Neural progenitor cell (in vitro differentiated cells): ENCODE results near the gene FOXL3. TPM values are rescaled to one million over a fixed set of nuclear protein-coding genes. Genes with fewer than 3 reads are reported as not detected.

Source experiments
- DNase-seq: peaks from one replicate; pipeline ENCODE4 v3.0.0-alpha.2; 2016; ENCODE audit warnings: low spot score
- H2AFZ ChIP-seq: fragments of 200-600 bp; sonication (generic); replicated peaks from 2 replicates; pipeline ENCODE4 v1.6.1; 2016; ENCODE audit warnings: antibody characterized with exemption
- H3F3A ChIP-seq: fragments of 200-600 bp; sonication (generic); 2 replicates; pipeline ENCODE4 v1.6.1; 2016; ENCODE audit warnings: antibody characterized with exemption, low read depth
- H3K27ac ChIP-seq: fragments of 200-600 bp; sonication (generic); 2 replicates; pipeline ENCODE4 v1.5.1; 2016; ENCODE audit warnings: mild to moderate bottlenecking
- H3K27me3 ChIP-seq: fragments of 200-600 bp; sonication (generic); 2 replicates; pipeline ENCODE4 v1.6.1; 2016; ENCODE audit warnings: mild to moderate bottlenecking, moderate library complexity
- H3K36me3 ChIP-seq: fragments of 200-600 bp; sonication (generic); 2 replicates; pipeline ENCODE4 v1.5.1; 2016
- H3K4me1 ChIP-seq: fragments of 200-600 bp; sonication (generic); 2 replicates; pipeline ENCODE4 v1.6.1; 2016; ENCODE audit warnings: mixed run types
- H3K4me2 ChIP-seq: fragments of 200-600 bp; sonication (generic); 2 replicates; pipeline ENCODE4 v1.6.1; 2016
- H3K4me3 ChIP-seq: fragments of 200-600 bp; sonication (generic); 2 replicates; pipeline ENCODE4 v1.5.1; 2016
- H3K79me2 ChIP-seq: fragments of 200-600 bp; sonication (generic); 2 replicates; pipeline ENCODE4 v1.6.1; 2016; ENCODE audit warnings: low read depth
- H3K9ac ChIP-seq: fragments of 200-600 bp; sonication (generic); 2 replicates; pipeline ENCODE4 v1.6.1; 2016
- H3K9me3 ChIP-seq: fragments of 200-600 bp; sonication (generic); 2 replicates; pipeline ENCODE4 v1.5.1; 2016; ENCODE audit warnings: low read depth
- H4K20me1 ChIP-seq: fragments of 200-600 bp; sonication (generic); 2 replicates; pipeline ENCODE4 v1.6.1; 2016; ENCODE audit warnings: low read depth
- H3K27ac Mint-ChIP-seq: 3 replicates; pipeline ENCODE4 v1.8.0; 2021; ENCODE audit warnings: mixed read lengths
- H3K27me3 Mint-ChIP-seq: 2 replicates; pipeline ENCODE4 v1.8.0; 2022; ENCODE audit warnings: low read depth, mild to moderate bottlenecking, inconsistent platforms, moderate library complexity, mixed read lengths; ENCODE audit not compliant: insufficient read depth
- H3K36me3 Mint-ChIP-seq: 3 replicates; pipeline ENCODE4 v1.8.0; 2021; ENCODE audit warnings: mixed read lengths
- H3K4me1 Mint-ChIP-seq: 3 replicates; pipeline ENCODE4 v1.8.0; 2021; ENCODE audit warnings: mixed read lengths
- H3K4me3 Mint-ChIP-seq: 3 replicates; pipeline ENCODE4 v1.8.0; 2021; ENCODE audit warnings: mild to moderate bottlenecking, moderate library complexity, mixed read lengths
- H3K9me3 Mint-ChIP-seq: 3 replicates; pipeline ENCODE4 v1.8.0; 2020; ENCODE audit warnings: mixed read lengths
- CTCF ChIP-seq: fragments of 200-600 bp; sonication (generic); IDR thresholded peaks from 2 replicates; pipeline ENCODE4 v1.5.1; 2017; ENCODE audit warnings: antibody characterized with exemption, mild to moderate bottlenecking
- EZH2 ChIP-seq: fragments of 200-600 bp; sonication (generic); IDR thresholded peaks from 2 replicates; pipeline ENCODE4 v1.6.1; 2017; ENCODE audit warnings: antibody characterized with exemption, mild to moderate bottlenecking, moderate library complexity
- EZH2phosphoT487 ChIP-seq: fragments of 200-600 bp; sonication (generic); IDR thresholded peaks from 2 replicates; pipeline ENCODE4 v1.6.1; 2017; ENCODE audit warnings: antibody characterized with exemption
- total RNA-seq: library from RNA; depleted of rRNA; stranded (reverse); fragments of >200 nt; gene quantifications from 2 replicates; pipeline ENCODE4 v1.2.3, GENCODE V29; 2015; ENCODE audit warnings: low replicate concordance

FOXL3 gene
- total RNA-seq, 1 donor from 2014 or later, result not detected

GRCh38 chr7:340200-340937 is 50.4 kb downstream of the FOXL3 start:
- DNase-seq, result no peak
- H3K27me3 Mint-ChIP-seq, result peaks cover 7% of the 10 kb centered on the region
- no peaks in the 10 kb centered on the region for H3K36me3 Mint-ChIP-seq
- no peaks in the 10 kb centered on the region for H3K36me3 ChIP-seq
- H3K4me3 Mint-ChIP-seq, result no peak overlapping the region
- H3K4me1 ChIP-seq, result no peaks in the 10 kb centered on the region
- peaks cover under 1% of the 10 kb centered on the region for H3F3A ChIP-seq
- no peak overlapping the region for H2AFZ ChIP-seq
- TF ChIP-seq EZH2phosphoT487 (no peak), CTCF (no peak), EZH2 (no peak)
- H3K79me2 ChIP-seq, result no peaks in the 10 kb centered on the region
- no peak overlapping the region for H3K27ac ChIP-seq
- H3K4me3 ChIP-seq, result no peak overlapping the region
- peaks cover 16% of the 10 kb centered on the region for H3K4me1 Mint-ChIP-seq
- no peak overlapping the region for H3K4me2 ChIP-seq
- H3K9ac ChIP-seq, result no peak overlapping the region
- H3K27ac Mint-ChIP-seq, result peak overlapping the region; percentile 57
- no peaks in the 10 kb centered on the region for H3K9me3 ChIP-seq
- H3K27me3 ChIP-seq, result no peaks in the 10 kb centered on the region
- H4K20me1 ChIP-seq, result no peaks in the 10 kb centered on the region
- peaks cover 2% of the 10 kb centered on the region for H3K9me3 Mint-ChIP-seq

Other genes with a start within 250 kb of the FOXL3 start
- 3.8 and 4.7 TPM in 2 replicates for gene FAM20C, start 97.6 kb upstream of the FOXL3 start, total RNA-seq
- gene PDGFA, start 229.7 kb downstream of the FOXL3 start, total RNA-seq, result 9.8 and 13.7 TPM in 2 replicates